ENCODE measurements around the gene GNG13.

The GNG13 gene

GRCh38 chr16:750485-750884, 50.0 kb downstream of the GNG13 start:
- no peak for DNase-seq (ENCODE audit: insufficient read length, low spot score)
- no peak for FAIRE-seq
- no peak for TF ChIP-seq CTCF (IDR thresholded peaks at IDR 0.05; ENCODE audit: insufficient read depth, missing control alignments)

GRCh38 chr16:749010-749409, 51.5 kb downstream of the GNG13 start:
- FAIRE-seq: no peak
- no peak for TF ChIP-seq CTCF (IDR thresholded peaks at IDR 0.05; ENCODE audit: insufficient read depth, missing control alignments)

More at GRCh38 chr16:749010-749409, 51.5 kb downstream of the GNG13 start:
- no peak for DNase-seq (ENCODE audit: insufficient read length, low spot score)

All from D721Med (cell line).